CD4-positive, alpha-beta T cell treated with Interleukin-15 for 1 hour (primary cell): ENCODE measurements around the gene ARL17A.
"Not testable (repeated sequence)": the region's sequence is repeated elsewhere in the genome, so short reads cannot be mapped to it uniquely, and the experiment has no call there.

Experiments used
- DNase-seq: peaks from one replicate; pipeline ENCODE4 v3.0.0-alpha.2; 2020

ARL17A gene

DNA sequence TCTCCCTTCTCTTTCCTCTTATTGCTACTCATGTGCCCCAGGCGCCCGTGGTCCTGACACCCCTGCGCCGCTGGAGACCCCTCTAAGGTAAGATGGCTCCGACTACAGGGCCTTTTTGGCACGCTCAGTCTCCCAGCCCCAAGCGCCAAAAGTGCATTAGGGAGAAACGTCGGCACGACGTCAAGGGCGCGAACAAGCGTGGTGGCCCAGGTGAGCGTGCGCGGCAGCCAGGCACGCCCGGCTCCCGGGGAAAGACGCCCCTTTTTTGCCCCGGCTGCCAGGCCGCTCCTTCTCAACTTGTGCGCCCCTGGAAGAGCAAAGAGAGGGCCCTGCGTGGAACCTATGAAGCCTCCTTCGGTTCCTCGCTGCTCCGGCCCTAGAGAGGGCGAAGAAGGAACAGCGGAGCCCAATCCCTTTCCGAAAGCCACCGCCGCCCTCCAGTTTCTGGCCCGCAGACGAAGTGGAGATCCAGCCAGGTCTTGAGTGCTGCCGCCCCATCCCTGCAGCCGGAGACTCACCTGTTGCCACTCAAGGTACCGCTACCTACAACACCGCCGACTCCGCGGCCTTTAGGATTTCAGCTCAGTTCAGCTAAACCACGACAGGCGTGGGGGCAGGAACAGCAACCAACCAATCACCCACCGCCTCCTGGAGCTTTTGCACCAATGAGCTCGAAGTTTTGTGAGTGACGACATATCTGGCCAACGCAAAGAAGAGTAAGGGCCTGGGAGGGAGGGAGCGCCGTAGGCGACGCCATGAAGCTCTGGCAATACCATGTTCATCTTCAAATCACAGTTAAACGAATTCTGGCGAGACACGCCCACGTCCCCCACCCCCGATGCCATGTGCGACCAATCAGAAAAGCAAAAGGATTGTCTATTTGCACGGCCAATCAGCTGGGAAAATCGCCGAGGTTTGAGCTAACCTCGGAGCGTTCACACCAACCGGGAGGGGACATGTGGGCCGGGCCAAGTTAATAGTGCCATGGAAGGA, at the start of gene ARL17A:
ARL17A (minus strand) TSS at position 609 of the 993 bp plus-strand sequence. CDS start 3,369 bp downstream, outside the sequence.
- DNase-seq: peak; percentile 93

DNA sequence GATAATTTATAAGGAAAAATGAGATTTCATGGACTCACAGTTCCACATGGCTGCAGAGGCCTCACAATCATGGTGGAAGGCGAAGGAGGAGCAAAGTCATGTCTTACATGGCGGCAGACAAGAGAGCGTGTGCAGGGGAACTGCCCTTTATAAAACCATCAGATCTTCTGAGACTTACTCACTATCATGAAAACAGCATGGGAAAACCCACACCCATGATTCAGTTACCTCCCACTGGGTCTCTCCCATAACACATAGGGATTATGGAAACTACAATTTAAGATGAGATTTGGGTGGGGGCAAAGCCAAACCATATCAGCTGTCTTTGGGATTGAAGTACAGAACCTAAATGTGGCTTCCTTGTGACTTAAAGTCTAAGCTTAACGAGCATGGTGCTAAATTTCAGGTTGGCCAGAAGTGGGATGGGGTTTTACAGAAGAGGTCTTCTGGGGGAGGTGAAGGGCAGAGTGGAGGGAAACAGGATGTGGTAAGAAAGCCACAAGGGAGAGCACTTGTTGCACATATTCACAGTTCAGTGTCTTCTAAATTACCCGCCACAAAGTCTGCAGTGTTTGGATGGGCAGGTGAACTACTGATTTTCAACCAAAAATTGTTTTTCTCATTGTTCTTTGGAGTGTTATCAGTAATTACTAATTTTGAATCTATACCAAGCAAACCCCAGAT, 49.4 kb upstream of the ARL17A start:
- DNase-seq: not testable (repeated sequence)

DNA sequence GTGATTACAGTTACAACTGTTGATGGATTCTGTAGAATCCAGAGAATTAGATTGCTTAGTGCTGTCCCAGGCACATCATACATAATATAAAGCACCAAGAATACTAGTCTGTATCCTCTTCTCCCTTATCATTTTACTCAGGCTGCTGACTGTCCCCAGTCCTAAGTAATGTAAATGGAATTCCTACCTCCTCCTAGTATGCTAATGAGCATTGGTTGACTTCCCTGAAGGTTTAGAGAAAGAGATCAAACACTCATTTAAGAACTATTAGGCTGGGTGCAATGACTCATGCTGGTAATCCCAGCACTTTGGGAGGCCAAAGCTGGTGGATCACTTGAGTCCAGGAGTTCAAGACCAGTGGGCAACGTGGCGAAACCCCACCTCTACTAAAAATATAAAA, 48.0 kb upstream of the ARL17A start:
- not testable (repeated sequence) for DNase-seq

DNA sequence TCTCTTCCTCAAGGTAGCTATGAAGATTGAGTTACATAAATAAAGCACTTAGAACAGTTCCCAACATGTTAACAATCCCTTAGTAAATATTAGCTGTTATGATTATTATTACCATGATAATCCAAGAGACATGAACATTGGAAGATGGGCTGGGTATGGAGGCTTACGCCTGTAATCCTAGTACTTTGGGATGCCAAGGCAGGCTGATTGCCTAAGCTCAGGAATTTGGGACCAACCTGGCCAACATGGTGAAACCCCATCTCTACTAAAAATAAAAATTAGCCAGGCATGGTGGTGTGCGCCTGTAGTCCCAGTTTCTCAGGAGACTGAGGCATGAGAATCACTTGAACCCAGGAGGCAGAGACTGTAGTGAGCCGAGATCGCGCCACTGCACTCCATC, 45.2 kb upstream of the ARL17A start:
- not testable (repeated sequence) for DNase-seq

DNA sequence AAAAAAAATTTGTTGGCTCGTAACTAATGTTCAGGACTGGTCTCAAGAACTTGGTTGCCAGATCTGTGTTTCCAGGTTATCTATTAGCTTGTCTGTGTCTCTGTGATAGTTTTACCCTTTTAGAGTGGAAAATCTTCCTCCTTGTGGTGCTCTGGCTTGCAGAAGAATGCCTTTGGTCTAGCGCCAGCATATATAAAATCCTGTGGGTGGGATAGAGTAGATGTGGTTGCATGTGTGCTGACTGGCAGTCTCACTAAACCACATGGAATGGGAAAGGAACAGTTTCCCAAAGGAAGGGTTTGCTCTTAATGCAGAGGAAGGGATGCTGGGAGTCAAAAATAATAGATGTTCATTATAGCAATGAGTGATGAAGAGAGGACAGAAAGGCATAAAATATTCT, 44.3 kb upstream of the ARL17A start:
- DNase-seq: not testable (repeated sequence)

DNA sequence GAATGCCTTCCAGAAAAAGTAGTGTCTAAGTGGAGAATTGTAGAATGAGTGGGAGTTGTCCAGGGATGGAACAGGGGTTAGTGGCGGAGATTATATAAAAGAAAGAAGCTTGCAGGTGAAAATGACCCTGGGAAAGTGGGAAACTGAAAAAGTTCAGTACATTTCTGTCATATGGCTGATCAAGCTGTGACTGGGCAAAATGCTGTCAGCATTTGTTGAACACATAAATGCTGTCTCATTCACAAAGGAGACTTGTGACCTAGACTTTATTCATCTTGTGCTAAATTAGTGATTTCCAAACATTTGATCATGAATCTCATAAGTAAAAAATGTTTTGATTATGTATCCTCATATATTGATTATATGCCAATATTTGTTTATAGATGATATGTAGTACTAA, 39.5 kb upstream of the ARL17A start:
- not testable (repeated sequence) for DNase-seq

DNA sequence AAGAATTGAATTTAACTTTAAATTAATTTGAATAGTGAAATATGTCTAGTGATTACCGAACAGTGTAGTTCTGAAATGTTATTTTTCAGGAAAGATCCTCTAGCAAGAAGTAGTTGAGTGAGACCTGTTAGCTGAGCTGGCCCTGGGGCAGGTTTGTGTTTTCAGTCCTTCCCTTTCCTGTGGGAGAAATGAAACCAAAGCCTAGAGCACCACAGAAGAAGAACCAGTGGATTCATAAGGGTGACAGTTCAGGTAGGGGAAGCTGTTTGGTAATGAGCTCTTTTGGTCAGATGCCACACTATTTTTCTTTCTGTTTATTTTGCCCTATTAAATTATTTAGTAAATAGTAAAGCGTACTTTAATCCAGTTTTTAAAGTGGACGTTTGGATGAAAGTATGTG, 37.6 kb upstream of the ARL17A start:
- DNase-seq: not testable (repeated sequence)

DNA sequence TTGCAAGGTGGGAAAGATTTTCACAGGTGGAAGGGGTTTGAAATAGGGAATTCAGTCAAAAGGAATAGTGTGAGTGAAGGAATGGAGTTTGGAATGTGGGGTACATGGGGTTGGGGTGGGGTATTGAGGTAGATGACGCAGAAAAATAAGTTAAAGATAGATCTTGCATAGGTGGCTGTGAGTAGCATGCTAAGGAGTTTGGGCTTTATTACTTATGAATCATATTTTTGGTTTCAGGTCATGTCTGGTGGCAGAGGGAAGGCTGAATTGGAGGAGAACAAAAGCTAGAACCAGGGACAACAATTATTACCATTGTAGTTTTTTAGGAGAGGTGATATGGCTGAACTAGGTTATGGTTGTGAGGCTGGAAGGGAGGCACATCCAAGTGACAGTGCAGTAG, 34.4 kb upstream of the ARL17A start:
- not testable (repeated sequence) for DNase-seq

DNA sequence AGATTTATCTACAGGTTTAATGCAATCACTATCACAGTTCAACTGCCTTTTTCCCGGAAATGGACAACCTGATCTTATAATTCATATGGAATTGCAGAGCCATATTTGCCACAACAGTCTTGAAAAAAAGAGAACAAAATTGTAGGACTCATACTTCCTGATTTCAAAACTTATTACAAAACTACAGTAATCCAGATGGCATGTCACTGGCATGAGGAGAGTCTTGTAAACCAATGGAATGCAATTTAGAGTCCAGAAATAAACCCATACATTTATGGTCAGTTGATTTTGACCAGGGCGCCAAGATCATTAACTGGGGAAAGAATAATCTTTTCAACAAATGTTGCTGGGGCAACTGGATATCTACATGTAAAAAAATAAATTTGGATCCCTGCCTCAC, 31.8 kb upstream of the ARL17A start:
- not testable (repeated sequence) for DNase-seq

DNA sequence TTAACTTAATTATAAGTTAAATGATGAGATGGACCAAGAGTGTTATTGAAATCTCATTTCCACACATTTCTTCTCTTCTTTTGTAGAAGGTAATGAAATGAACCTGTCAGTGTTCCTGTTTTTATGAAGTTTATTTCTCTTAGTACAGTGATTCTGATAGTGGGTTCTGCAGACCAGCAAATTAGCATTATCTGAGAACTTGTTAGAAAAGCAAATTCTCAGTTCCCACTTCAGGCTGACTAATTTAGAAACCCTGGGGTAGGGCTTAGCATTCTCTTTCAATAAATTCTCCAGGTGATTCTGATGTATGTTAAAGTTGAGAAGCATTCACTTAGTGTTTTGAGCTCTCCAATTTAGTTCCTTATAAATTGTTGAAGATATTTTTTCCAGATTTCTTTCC, 23.6 kb upstream of the ARL17A start:
- DNase-seq: not testable (repeated sequence)

DNA sequence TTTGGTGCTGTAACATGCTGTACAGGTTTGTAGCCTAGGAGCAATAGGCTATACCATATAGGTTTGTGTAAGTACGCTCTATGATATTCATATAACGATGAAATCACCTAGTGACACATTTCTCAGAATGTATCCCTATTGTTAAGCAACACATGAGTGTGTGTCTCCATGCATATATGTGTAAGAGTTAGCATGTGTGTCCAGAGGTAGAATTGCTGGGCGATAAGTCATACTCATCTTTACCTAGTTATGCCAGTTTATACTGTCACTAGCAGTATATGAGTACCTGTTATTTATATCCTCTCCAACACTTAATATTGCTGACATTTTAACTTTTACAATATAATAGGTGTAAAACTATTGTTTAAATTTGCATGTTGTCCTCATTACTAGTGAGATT, 21.3 kb upstream of the ARL17A start:
- DNase-seq: not testable (repeated sequence)

DNA sequence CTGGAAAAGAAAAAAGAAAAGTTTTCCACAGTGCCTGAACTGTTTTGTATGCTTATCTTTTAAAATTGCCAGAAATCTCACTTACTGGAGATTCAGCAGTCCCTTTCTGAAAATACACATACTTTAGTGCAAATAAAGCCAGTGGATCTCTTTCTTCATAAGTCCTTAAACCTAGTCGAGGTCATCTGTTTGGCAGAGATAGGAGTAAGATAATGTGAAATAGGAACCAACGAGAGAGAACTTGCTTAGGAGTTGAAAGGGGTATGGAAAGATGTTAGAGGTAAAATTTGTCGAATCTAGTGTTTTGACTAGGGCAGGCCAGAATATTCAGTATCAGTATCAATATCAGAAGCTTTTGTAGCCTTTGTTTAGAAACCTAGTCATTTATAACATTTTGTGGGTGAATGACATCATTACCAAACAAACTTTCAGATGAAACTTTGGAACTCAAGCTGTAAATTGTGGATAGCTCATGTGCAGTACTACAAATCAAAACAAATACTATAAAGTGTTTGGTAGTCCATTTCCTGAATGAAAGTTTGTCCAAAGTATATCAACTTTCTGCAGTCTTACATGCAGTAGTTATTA, 18.9 kb upstream of the ARL17A start:
- not testable (repeated sequence) for DNase-seq

DNA sequence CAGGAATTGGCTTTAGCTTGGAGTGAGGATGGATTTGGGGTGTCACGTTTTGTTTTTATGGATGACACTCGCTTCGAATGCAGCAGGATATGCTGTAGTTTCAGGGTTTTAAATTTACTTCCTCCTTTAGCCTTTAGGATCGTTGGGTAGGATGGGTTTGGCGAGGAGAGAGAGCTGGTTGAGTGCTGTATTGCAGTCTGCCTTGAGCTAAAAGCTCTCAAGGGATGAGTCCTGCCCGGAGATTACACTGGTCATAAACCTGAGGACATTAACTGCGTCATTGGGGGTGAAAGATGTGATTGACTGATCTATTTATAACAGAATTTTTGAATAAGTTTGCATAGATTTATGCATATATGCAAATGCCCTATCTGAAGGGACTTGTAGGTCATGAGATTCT, 11.8 kb upstream of the ARL17A start:
- not testable (repeated sequence) for DNase-seq

DNA sequence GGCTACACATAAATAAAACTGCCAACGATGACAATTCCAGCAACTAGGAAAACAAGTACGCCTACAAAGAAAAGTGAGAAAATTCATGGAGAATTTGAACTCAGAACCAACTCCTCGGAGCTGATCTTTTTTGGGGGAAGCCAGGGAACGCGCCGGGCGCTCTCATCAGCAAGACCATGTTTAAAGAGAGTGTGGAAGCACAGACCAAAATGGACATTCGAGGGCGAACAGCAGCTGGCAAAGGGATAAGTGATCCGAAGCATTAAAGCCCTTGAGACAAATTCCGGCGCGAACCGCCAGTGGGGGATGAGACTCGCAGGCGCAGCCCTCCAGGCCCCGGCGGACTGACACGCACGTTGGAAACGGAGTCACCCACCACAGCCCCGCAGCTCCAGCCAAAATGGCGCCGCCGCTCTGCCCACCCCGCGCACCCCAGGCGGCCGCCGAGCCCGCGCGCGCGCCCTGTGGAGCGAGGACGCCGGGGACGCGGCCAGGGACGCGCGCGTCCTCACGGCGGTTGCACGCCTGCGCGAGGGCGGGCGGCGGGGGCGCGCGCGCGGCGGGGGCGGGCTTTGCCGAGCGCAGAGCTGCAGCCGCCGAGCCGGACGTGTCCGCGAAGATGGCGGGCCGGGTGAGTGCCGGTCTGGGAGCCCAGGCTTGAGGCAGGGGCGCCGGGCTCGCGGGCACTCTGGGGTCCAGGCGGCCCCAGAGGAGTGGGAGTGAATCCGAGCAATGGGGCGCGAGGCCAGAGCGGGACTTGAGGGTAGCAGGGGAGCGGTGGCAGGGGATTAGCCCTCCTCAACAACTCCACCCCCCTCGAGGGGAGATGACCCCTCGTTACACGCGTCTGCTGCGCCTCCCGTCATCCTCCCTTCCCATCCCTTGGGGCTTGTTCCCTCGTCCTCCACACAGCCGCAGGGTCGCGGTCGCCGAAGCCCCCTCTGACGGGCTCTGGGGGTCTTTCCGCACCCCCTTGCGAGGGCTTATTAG, 11.0 kb upstream of the ARL17A start, which contains the start of gene NSF:
NSF (plus strand) TSS at position 513 of the 990 bp plus-strand sequence; CDS start at position 620, 107 bp downstream.
- not testable (repeated sequence) for DNase-seq

DNA sequence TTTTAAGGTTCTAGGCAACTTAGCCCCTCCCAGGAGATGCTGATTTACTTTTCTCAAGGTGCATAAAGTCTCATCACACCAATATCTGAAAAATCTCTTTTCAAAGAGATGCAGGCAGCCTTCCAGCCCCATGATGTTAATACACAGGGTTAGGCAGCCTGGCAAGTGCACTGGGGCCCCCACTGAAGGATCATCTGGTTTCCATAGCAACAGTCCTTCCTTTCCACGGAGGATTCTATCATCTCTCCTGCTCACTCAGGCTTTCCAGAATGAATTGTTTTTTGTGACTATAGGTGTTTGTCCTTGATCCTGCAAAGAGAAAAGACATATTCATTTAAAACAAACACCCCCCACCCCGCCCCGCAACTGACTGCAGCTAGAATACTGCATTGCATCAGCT, 6.0 kb upstream of the ARL17A start:
- DNase-seq: not testable (repeated sequence)

DNA sequence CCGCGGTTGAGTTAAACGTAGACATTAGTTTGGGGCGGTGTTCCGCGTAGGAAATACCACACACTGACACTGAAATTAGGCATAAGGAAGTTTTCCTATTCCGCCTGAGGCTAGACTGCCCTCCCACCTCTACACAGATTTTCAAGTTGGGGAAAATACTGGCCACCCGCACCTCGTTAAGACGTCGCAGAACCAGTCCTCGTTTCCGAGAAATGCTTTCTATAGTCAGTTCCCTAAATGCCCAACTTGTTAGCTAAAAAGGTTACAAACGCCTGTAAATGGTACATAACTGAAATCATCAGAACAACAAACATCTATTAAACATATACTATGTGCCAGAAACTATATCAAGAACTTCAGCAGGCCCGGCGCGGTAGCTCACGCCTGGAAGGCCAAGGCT, 591 bp upstream of the ARL17A start:
- DNase-seq: not testable (repeated sequence)

DNA sequence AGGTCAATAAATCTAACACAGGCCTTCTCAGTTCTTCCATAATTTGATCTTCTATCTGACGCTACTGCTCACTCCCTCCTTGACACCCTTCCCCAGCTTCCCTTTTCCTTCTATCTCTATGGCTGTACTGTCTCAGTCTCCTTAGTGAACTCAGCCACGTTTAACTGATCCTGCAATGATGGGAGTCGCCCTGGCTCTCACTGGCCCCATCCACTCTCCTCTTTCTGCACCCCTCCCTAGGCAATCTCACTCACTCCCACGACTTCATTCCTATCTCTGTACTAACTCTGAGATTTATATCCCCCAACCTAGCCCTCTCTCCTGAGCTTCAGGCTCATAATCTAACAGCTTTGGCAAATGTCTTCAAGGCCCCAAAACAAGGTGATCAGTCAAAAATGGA, 7.7 kb downstream of the ARL17A start:
- not testable (repeated sequence) for DNase-seq

DNA sequence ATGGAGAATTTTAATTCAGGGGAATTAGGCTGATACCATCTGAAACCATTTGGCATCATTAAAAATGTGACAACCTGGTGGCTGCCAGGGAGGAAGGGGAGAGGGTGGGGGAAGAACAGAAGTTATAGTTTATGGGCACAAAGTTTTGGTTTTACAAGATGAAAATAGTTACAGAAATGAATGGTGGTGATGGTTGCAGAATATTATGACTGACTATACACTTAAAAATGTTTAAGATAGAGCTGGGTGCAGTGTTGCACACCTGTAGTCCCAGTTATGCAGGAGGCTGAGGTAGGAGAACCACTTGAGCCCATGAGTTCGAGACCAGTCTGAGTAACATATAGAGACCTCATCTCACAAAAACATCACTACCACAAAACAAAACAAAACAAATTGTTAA, 12.5 kb downstream of the ARL17A start:
- not testable (repeated sequence) for DNase-seq

DNA sequence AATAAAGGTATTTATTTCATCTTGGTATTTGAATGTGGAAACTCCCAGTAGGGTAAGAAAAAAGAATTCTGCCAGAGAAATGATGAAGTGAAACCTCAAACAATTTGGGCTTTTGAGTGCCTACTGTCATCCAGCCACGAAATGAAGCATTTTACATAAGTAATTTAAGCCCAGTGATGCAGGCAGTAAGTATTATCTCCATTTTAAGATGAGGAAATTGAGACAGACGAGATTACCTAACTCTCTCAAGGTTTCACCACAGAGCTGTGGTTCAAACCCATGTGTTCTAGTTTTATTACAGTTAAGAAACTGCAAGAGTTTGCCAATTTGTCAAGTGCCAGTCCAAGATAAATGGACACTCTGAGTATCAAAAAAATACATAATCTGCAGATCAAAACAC, 13.2 kb downstream of the ARL17A start:
- not testable (repeated sequence) for DNase-seq

DNA sequence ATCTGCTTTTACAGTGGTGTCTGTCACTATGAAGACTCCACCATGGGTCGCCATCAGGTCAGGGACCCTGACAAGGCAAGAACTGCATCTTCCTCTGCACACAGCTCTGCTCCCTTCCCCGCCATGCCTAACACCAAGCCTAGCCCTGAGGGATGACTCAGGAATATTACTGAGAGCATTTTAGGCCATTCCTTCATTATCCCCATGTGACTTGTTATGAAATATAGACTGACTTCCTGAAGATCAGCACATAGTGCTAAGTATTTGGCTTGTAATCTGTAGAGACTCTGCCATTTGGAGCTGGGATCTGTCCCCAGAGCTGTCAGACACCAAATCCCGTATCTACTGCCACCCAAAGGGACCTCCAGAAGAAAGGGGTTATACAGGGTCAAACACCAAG, 19.4 kb downstream of the ARL17A start:
- DNase-seq: not testable (repeated sequence)

DNA sequence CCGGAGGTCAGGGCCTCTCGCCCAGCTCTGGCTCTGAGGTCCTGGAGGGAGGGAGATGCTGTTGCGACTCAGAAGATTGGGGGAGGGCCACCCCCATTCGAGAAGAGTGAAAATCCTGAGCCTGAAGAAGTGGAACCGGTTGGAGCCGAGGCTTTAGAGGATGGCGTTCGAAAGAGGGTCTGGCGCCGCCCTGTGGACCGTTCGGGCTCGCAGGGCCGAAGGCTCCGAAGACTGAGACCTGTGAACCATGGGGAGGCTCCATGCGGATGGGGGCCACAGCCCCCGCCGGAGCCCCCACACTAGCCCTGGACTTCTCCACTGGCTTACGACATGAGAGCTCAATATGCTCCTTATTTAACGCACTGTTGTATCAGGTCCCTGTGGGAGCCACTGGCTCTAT, 20.3 kb downstream of the ARL17A start:
- not testable (repeated sequence) for DNase-seq

DNA sequence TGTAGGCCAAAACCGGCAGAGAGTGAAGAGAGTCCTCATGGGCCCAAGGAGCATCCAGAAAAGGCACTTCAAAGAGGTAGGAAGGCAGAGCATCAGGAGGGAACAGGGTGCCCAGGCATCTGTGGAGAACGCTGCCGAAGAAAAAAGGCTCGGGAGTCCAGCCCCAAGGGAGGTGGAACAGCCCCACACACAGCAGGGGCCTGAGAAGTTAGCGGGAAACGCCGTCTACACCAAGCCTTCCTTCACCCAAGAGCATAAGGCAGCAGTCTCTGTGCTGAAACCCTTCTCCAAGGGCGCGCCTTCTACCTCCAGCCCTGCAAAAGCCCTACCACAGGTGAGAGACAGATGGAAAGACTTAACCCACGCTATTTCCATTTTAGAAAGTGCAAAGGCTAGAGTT, 30.9 kb downstream of the ARL17A start:
- DNase-seq: not testable (repeated sequence)
